ENCODE measurements around the gene NUP205.

Gene NUP205

GRCh38 chr7:135562720-135563119 lies 5.0 kb downstream of the NUP205 start:
- Histone ChIP-seq H3K9ac (ENCODE audit: low read depth, low read length) (no peak overlapping the region), H3K9me3 (ENCODE audit: control insufficient read depth, insufficient read depth, low read length) (no peaks in the 10 kb centered on the region), H3K36me3 (ENCODE audit: insufficient read depth, low read length) (no peaks in the 10 kb centered on the region; the same call in 1 of the 2 replicates), H3K4me1 (ENCODE audit: insufficient read depth, low read length) (peaks cover 17% of the 10 kb centered on the region; the same call in 1 of the 2 replicates)

- no peaks in the 10 kb centered on the region for H3K9me3 ChIP-seq (ENCODE audit: control insufficient read depth, insufficient read depth, low read length)
- peaks cover 28% of the 10 kb centered on the region for H3K36me3 ChIP-seq (ENCODE audit: insufficient read depth, low read length)
- H3K9ac ChIP-seq (ENCODE audit: low read depth, low read length) = no peak overlapping the region
- no peaks in the 10 kb centered on the region for H3K4me1 ChIP-seq (ENCODE audit: insufficient read depth, low read length)
Measured at GRCh38 chr7:135571834-135572233, 14.1 kb downstream of the NUP205 start.

- Histone ChIP-seq H3K4me1 (ENCODE audit: insufficient read depth, low read length) (no peaks in the 10 kb centered on the region), H3K9me3 (ENCODE audit: control insufficient read depth, insufficient read depth, low read length) (no peaks in the 10 kb centered on the region), H3K9ac (ENCODE audit: low read depth, low read length) (no peak overlapping the region), H3K36me3 (ENCODE audit: insufficient read depth, low read length) (peaks cover 31% of the 10 kb centered on the region)
Measured at GRCh38 chr7:135573541-135573940, 15.8 kb downstream of the NUP205 start.

GRCh38 chr7:135575296-135575695 lies 17.6 kb downstream of the NUP205 start:
- peaks cover 36% of the 10 kb centered on the region for H3K36me3 ChIP-seq (ENCODE audit: insufficient read depth, low read length)
- H3K4me1 ChIP-seq (ENCODE audit: insufficient read depth, low read length) = no peaks in the 10 kb centered on the region
- no peak overlapping the region for H3K9ac ChIP-seq (ENCODE audit: low read depth, low read length)
- H3K9me3 ChIP-seq (ENCODE audit: control insufficient read depth, insufficient read depth, low read length) = no peaks in the 10 kb centered on the region

GRCh38 chr7:135578569-135578968 lies 20.9 kb downstream of the NUP205 start:
- Histone ChIP-seq H3K36me3 (ENCODE audit: insufficient read depth, low read length) (peaks cover 44% of the 10 kb centered on the region), H3K9me3 (ENCODE audit: control insufficient read depth, insufficient read depth, low read length) (no peaks in the 10 kb centered on the region), H3K4me1 (ENCODE audit: insufficient read depth, low read length) (no peaks in the 10 kb centered on the region), H3K9ac (ENCODE audit: low read depth, low read length) (no peak overlapping the region)

DNA sequence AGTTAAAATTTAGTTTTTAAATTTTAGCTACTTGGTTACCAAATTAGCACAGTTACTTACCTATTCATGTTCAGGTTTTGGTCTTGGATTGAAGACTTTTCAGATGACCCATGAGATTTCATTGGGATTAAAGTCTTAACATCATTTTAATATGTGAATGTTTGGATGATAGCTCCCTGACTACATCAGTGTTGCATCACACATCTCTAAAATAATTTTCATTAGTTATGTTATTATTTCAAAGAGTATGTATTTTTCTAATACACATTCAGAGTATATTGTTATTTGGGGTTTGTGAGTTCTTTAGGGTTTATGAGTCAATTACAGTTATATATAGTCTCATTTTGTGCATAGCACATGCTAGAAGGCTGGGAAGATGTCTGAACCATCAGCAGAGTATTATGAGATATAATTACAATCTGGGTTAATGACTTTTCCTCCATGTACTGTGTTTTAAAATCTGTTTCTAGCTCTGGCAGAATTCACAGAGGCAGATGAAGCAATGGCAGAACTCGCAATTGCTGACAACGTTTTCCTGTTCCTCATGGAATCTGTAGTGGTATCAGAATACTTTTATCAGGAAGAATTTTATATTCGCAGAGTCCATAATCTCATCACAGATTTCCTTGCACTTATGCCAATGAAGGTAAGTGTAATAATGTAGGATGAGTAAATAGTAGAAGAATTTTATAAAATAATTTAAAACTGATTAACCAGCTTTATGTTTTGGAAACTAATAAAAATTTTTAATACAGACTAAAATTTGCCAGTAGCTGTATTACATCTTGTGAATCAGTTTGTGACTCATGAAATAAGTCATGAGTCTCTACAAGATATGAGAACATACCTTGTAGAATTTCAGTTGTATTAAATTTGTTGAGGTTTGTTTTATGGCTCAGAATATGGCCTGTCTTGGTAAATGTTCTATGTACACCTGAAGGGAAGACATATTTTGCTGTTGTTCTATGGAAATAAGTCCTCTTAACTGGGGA lies 26.9 kb downstream of the NUP205 start:
- H3K4me1 ChIP-seq (ENCODE audit: insufficient read depth, low read length) = no peaks in the 10 kb centered on the region
- H3K36me3 ChIP-seq (ENCODE audit: insufficient read depth, low read length) = peaks cover 28% of the 10 kb centered on the region
- H3K9me3 ChIP-seq (ENCODE audit: control insufficient read depth, insufficient read depth, low read length) = no peaks in the 10 kb centered on the region
- H3K9ac ChIP-seq (ENCODE audit: low read depth, low read length) = no peak overlapping the region

- Histone ChIP-seq H3K36me3 (ENCODE audit: insufficient read depth, low read length) (peaks cover 16% of the 10 kb centered on the region), H3K9ac (ENCODE audit: low read depth, low read length) (no peak overlapping the region), H3K4me1 (ENCODE audit: insufficient read depth, low read length) (no peaks in the 10 kb centered on the region), H3K9me3 (ENCODE audit: control insufficient read depth, insufficient read depth, low read length) (no peaks in the 10 kb centered on the region)
Measured at GRCh38 chr7:135597181-135597925, 39.6 kb downstream of the NUP205 start.

DNA sequence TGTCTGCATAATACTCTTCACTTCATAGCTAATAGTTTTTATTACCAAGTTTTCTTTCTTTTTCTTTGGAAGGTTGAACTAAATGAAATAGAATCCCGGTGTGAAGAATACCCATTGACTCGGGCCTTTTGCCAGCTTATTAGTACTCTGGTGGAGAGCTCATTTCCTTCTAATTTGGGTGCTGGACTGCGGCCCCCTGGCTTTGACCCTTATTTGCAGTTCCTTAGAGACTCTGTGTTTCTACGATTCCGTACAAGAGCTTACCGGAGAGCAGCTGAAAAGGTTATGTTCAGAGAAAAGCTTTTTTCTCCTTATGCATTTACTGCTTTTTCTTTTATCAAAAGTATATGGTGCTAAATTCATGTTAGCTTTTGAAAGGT lies 40.2 kb downstream of the NUP205 start:
- H3K9ac ChIP-seq (ENCODE audit: low read depth, low read length) = no peak overlapping the region
- H3K9me3 ChIP-seq (ENCODE audit: control insufficient read depth, insufficient read depth, low read length) = no peaks in the 10 kb centered on the region
- peaks cover 17% of the 10 kb centered on the region for H3K36me3 ChIP-seq (ENCODE audit: insufficient read depth, low read length)
- H3K4me1 ChIP-seq (ENCODE audit: insufficient read depth, low read length) = no peaks in the 10 kb centered on the region

DNA sequence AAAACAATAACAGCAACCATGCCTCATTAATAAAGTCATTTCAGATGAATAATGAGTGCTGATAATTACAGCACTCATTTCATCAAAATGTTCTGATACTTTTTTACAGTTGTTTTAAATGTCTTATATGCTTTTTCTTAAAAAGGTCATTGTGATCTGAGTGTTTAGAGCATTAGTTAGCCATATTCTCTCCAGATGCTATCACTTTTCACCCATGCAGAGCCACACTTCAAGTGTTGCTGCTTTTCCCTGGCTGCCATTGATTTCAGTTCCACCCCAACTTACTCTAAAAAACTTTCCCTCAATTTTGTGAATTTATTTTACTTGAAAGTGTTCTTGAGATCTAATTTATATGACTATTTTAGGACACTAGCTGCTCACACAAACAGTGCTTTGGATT lies 41.8 kb downstream of the NUP205 start:
- no peaks in the 10 kb centered on the region for H3K9me3 ChIP-seq (ENCODE audit: control insufficient read depth, insufficient read depth, low read length)
- no peak overlapping the region for H3K9ac ChIP-seq (ENCODE audit: low read depth, low read length)
- no peaks in the 10 kb centered on the region for H3K4me1 ChIP-seq (ENCODE audit: insufficient read depth, low read length)
- H3K36me3 ChIP-seq (ENCODE audit: insufficient read depth, low read length) = peaks cover 18% of the 10 kb centered on the region

DNA sequence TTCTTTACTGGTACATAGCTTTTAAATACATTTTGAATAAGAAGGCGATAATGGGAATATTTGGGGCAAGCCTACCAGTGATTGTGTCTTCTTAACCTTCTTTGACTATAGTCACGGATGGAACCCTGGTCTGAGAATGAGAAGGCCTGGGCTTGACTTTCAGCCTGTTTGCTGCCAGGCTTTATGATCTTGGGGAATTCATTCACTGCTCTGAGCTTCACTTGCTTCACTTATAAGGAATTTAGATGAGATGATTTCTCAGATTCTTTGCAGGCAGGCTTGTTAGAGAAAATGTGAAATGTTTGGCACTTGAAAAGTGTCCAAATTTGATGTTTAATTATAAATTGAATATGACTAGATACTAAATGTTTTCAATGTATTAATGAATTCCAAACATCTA lies 42.5 kb downstream of the NUP205 start:
- no peaks in the 10 kb centered on the region for H3K4me1 ChIP-seq (ENCODE audit: insufficient read depth, low read length)
- H3K9me3 ChIP-seq (ENCODE audit: control insufficient read depth, insufficient read depth, low read length) = no peaks in the 10 kb centered on the region
- H3K9ac ChIP-seq (ENCODE audit: low read depth, low read length) = no peak overlapping the region
- H3K36me3 ChIP-seq (ENCODE audit: insufficient read depth, low read length) = peaks cover 18% of the 10 kb centered on the region

- H3K9ac ChIP-seq (ENCODE audit: low read depth, low read length) = no peak overlapping the region
- peaks cover 21% of the 10 kb centered on the region for H3K36me3 ChIP-seq (ENCODE audit: insufficient read depth, low read length)
- no peaks in the 10 kb centered on the region for H3K4me1 ChIP-seq (ENCODE audit: insufficient read depth, low read length)
- no peaks in the 10 kb centered on the region for H3K9me3 ChIP-seq (ENCODE audit: control insufficient read depth, insufficient read depth, low read length)
Measured at GRCh38 chr7:135601182-135601581, 43.5 kb downstream of the NUP205 start.

DNA sequence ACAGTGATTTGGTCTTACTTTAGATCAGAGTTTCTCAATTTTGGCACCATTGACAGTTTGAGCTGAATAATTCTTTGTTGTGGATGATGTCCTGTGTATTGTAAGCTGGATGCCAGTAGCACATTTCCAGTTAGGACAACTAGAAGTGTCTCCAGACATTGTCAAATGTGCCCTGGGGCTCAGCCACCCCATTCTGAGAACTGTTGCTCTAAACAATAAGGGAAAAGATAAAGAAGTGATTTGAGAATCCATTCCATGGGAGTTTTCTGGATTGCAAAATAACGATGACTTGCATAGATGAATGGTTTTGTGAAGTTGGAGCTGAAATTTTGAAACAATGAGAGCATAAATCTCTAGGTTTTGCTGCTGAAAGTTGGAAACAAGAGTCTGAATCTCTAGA lies 44.6 kb downstream of the NUP205 start:
- no peaks in the 10 kb centered on the region for H3K4me1 ChIP-seq (ENCODE audit: insufficient read depth, low read length)
- H3K9me3 ChIP-seq (ENCODE audit: control insufficient read depth, insufficient read depth, low read length) = no peaks in the 10 kb centered on the region
- H3K9ac ChIP-seq (ENCODE audit: low read depth, low read length) = no peak overlapping the region
- peaks cover 29% of the 10 kb centered on the region for H3K36me3 ChIP-seq (ENCODE audit: insufficient read depth, low read length)

- no peaks in the 10 kb centered on the region for H3K4me1 ChIP-seq (ENCODE audit: insufficient read depth, low read length)
- H3K9me3 ChIP-seq (ENCODE audit: control insufficient read depth, insufficient read depth, low read length) = no peaks in the 10 kb centered on the region
- peaks cover 8% of the 10 kb centered on the region for H3K36me3 ChIP-seq (ENCODE audit: insufficient read depth, low read length)
- H3K9ac ChIP-seq (ENCODE audit: low read depth, low read length) = no peak overlapping the region
Measured at GRCh38 chr7:135616136-135616535, 58.4 kb downstream of the NUP205 start.

DNA sequence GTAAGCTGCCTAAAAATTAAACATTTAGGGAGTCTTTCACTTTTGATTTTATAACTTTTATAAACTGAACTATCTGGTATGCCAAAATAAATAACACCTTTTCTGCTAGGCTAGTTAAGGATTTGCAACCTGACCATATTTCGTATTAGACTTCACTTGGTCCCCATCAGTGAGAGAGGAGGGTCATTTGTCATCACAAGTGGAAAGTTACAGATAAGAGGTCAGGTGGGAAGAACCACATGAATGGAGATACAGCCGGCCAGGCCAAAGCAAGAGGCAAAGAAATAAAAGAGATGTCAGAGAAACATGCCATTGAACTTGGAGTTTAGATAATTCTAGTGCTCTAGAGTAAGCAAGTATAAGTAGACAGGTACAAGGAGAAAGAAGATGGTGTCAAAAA lies 60.1 kb downstream of the NUP205 start:
- H3K9ac ChIP-seq (ENCODE audit: low read depth, low read length) = no peak overlapping the region
- no peaks in the 10 kb centered on the region for H3K9me3 ChIP-seq (ENCODE audit: control insufficient read depth, insufficient read depth, low read length)
- peaks cover 12% of the 10 kb centered on the region for H3K36me3 ChIP-seq (ENCODE audit: insufficient read depth, low read length)
- H3K4me1 ChIP-seq (ENCODE audit: insufficient read depth, low read length) = no peaks in the 10 kb centered on the region

DNA sequence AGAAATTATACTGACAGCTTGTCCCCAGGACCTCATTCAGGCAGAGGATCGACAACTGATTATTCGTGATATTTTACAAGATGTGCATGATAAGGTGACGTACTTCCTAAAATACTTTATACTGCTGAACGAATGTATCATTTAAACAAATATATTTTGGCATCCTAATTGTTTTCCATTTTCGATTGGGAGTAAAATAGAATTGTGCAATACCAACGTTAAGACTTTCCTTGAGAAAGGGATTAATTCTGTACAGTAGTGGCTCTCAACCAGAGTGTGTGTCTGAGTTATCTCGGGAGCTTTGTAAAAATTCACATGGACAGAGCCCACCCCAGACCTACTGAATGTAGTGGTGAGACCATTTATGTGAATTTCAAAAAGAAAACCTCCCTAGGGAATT lies 60.8 kb downstream of the NUP205 start:
- H3K36me3 ChIP-seq (ENCODE audit: insufficient read depth, low read length) = peaks cover 12% of the 10 kb centered on the region
- H3K9ac ChIP-seq (ENCODE audit: low read depth, low read length) = no peak overlapping the region
- no peaks in the 10 kb centered on the region for H3K9me3 ChIP-seq (ENCODE audit: control insufficient read depth, insufficient read depth, low read length)
- H3K4me1 ChIP-seq (ENCODE audit: insufficient read depth, low read length) = no peaks in the 10 kb centered on the region
